Liver (tissue), 3 donors: Measurements from ENCODE around the gene ICAM5.

Experiments
- CTCF ChIP-seq: fragments of 150-350 bp; IDR thresholded peaks from 2 replicates; pipeline ENCODE4 v1.5.1; 2017; ENCODE audit warnings: improper control_type of control experiment, low read depth, low read length; ENCODE audit not compliant: missing input control
- JUND ChIP-seq, 2 donors: IDR thresholded peaks; 2 replicates each; pipeline ENCODE4 v1.6.1; 2016; ENCODE audit warnings: antibody characterized with exemption in 2 of 2
- TAF1 ChIP-seq: conservative IDR thresholded peaks from 2 replicates; pipeline ENCODE4 v1.6.1; 2016; ENCODE audit warnings: antibody characterized with exemption, mild to moderate bottlenecking
- donor health status: healthy.
- donor health status: healthy.

- TF ChIP-seq TAF1 (no peak), JUND (IDR thresholded peaks at IDR 0.05) (no peak), CTCF (no peak)
Measured at GRCh38 chr19:10286803-10287737, 2.7 kb upstream of the ICAM5 start, which contains the start of gene ICAM4.
